Activated CD4-positive, CD25-positive, alpha-beta regulatory T cell (primary cell): ENCODE results near the gene FIP1L1.
"Not testable (repeated sequence)": the region's sequence is repeated elsewhere in the genome, so short reads cannot be mapped to it uniquely, and the experiment has no call there.

Experiments
- DNase-seq, 4 experiments: peaks; one replicate each; lab custom pipeline; 2025; lab: John Stamatoyannopoulos, UW

FIP1L1 gene

GRCh38 chr4:53377319-53378170 is at the start of gene FIP1L1:
TSS of gene FIP1L1 (plus strand) at chr4:53377641. CDS start at chr4:53377839, 198 bp downstream.
- DNase-seq = peak; percentile 86 to 94 (median 90)

GRCh38 chr4:53334916-53335315 is 42.5 kb upstream of the FIP1L1 start:
- DNase-seq = not testable (repeated sequence)

GRCh38 chr4:53340145-53340544 is 37.3 kb upstream of the FIP1L1 start:
- DNase-seq = not testable (repeated sequence)

- DNase-seq = not testable (repeated sequence)
Measured at GRCh38 chr4:53346392-53346791, 31.0 kb upstream of the FIP1L1 start.

- DNase-seq = no peak
Measured at GRCh38 chr4:53346920-53347852, 30.3 kb upstream of the FIP1L1 start.

- no peak for DNase-seq
Measured at GRCh38 chr4:53348046-53348445, 29.4 kb upstream of the FIP1L1 start.

GRCh38 chr4:53349091-53349491 is 28.4 kb upstream of the FIP1L1 start:
- DNase-seq = no peak

GRCh38 chr4:53354012-53354722 is 23.3 kb upstream of the FIP1L1 start:
- DNase-seq = no peak

GRCh38 chr4:53355930-53356521 is 21.4 kb upstream of the FIP1L1 start:
- no peak for DNase-seq

GRCh38 chr4:53361451-53361850 is 16.0 kb upstream of the FIP1L1 start:
- DNase-seq = no peak

GRCh38 chr4:53362093-53362492 is 15.3 kb upstream of the FIP1L1 start:
- DNase-seq = no peak

GRCh38 chr4:53364624-53365023 is 12.8 kb upstream of the FIP1L1 start:
- DNase-seq = no peak

- DNase-seq = no peak
Measured at GRCh38 chr4:53365121-53365485, 12.3 kb upstream of the FIP1L1 start.

- DNase-seq = peak; percentile 80 to 94 (median 87)
Measured at GRCh38 chr4:53365486-53366300, 11.7 kb upstream of the FIP1L1 start, which contains the start of gene SCFD2. TSS of gene SCFD2 (minus strand) at chr4:53366061.

GRCh38 chr4:53366301-53366716 is 11.1 kb upstream of the FIP1L1 start:
- no peak for DNase-seq

GRCh38 chr4:53367721-53368120 is 9.7 kb upstream of the FIP1L1 start:
- DNase-seq = no peak

- DNase-seq = no peak
Measured at GRCh38 chr4:53371049-53371448, 6.4 kb upstream of the FIP1L1 start.

GRCh38 chr4:53371843-53372521 is 5.5 kb upstream of the FIP1L1 start:
- no peak for DNase-seq

GRCh38 chr4:53374777-53375258 is 2.6 kb upstream of the FIP1L1 start:
- DNase-seq = no peak

GRCh38 chr4:53376900-53377299 is 541 bp upstream of the FIP1L1 start:
- no peak for DNase-seq
